ENCODE data around the gene ADA.

ADA gene

GRCh38 chr20:44644667-44645131, 6.8 kb downstream of the ADA start:
- peak; percentile 53 for DNase-seq (ENCODE audit: low spot score)

DNA sequence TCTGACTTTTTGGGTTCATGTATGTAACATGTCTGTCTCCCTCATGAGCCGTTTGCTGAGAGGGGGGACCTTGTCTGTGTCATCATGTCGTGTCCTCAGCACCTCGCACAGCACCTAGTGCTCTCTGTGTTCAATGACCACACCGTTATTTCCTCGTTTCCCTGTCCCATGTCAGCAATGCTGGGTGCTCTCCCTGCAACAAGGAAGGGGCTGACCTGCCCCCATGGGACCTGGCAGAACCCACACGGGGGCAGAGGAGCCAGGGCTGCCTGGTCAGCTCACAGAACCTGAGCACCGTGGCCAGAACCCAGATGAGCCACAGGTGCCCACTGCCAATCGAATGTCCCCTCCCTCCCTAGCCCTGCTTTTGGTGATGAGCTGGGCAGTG, 7.3 kb downstream of the ADA start:
- DNase-seq (ENCODE audit: low spot score) = no peak

DNA sequence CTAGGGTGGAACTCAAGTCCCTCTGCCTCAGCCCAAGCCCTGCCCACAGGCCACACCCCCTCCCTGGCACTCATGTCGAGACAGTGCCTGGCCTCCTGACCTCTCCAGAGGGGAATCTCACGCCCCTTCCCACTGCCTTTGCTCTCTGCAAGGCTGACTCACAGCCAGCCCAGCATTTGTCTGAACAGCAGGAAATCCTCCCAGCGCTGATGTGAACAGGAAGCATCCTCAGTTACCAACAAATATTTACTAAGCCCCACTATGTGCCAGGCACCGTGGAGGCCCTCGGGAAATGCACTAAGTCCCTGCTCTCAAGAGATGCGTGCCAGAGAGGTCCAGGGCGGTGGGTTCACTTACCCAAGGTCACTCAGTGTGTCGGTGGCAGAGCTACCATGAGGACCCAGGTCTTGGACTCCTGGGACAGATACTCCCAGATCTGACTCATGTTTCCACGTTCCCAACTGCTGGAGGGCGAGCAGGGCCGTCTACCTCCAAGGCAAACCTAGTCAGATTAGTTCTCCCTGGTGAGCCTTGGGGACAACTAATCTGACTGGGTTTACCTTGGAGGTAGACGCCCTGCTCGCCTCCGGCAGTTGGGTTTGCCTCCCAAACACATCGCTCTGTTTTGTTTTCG, 7.8 kb downstream of the ADA start:
- peak; percentile 51 for DNase-seq (ENCODE audit: low spot score)

DNA sequence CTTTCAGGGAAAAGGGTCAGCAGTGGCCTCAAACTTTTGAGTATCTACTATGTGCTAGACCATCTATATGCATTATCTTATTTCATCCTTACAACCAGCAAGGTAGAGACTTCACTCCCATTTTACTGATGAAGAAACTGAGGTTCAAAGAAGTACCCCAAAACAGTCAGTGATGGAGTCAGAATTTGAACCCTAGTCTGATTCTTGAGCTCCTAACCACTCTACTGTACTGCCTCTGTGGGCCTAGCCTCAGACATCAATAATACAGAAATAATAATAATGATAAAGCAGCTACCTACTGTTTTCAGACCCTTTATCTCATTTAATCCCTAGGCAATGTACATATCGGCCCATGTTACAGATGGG, 8.4 kb downstream of the ADA start:
- no peak for DNase-seq (ENCODE audit: low spot score)

DNA sequence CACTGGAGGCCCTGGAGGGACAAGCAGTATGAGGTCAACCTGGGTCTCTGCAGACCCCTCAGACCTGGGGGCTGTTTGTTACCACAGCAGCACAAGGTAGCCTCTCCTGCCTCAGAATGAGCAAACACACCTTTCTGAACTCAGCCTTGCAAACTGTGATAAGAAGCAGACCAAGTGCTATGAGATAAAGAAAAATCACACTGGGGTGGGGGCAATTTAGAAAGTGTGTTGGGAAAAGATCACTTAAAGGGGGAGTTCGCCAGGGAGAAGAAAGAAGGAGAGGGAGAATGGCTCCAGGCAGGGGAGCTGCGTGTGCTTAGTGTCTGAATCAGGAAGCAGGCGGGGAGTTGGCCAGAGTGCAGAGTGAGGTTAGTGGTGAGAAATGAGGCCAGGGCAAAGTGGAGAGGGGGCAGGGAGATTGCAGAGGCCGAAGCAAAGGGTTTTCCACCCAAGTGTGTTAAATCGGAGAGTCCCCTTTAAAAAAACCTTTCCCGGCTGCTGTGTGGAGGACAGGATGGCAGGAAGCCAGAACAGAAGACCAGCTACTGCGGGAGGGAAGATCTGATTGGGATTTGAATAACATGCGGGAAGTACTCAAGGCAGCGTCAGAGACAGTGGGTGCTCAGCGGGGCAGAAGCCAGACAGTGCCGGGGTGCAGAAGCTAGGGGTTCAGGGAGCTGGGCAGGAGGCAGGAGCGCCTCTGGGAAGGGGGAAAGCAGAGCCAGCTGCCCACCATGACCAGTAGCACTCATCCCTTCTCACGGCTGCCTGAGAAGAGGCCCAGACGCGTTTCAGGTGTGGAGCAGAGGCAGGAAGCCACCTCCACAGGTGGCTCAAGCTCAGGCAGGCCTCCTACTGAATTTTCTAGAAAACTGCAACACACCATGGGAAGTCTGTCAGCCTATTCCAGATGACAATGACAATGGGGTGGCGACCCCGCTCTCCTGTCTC, 9.0 kb downstream of the ADA start:
- DNase-seq (ENCODE audit: low spot score) = peak; percentile 36

DNA sequence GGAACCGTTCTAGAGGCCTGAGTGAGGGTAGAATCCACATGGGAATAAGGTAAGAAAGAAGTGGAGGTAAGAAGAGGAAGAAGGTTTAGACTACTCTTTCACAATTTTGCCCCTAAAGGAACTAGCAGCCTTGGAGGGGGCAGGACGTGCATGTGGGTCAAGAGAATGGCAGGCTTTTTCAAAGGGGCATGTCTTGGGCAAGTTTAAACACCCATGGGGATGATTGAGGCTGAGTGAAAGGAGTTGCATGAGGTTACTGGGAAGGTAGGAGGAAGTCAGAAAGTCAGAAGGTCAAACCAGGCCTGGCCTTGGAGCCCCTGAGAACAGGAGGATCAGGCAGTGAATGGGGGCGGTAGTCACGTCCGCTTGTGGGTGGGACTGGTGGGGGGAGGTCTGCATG, 10.2 kb downstream of the ADA start:
- DNase-seq (ENCODE audit: low spot score) = no peak

GRCh38 chr20:44640522-44640921, 11.0 kb downstream of the ADA start:
- DNase-seq (ENCODE audit: low spot score) = no peak

DNA sequence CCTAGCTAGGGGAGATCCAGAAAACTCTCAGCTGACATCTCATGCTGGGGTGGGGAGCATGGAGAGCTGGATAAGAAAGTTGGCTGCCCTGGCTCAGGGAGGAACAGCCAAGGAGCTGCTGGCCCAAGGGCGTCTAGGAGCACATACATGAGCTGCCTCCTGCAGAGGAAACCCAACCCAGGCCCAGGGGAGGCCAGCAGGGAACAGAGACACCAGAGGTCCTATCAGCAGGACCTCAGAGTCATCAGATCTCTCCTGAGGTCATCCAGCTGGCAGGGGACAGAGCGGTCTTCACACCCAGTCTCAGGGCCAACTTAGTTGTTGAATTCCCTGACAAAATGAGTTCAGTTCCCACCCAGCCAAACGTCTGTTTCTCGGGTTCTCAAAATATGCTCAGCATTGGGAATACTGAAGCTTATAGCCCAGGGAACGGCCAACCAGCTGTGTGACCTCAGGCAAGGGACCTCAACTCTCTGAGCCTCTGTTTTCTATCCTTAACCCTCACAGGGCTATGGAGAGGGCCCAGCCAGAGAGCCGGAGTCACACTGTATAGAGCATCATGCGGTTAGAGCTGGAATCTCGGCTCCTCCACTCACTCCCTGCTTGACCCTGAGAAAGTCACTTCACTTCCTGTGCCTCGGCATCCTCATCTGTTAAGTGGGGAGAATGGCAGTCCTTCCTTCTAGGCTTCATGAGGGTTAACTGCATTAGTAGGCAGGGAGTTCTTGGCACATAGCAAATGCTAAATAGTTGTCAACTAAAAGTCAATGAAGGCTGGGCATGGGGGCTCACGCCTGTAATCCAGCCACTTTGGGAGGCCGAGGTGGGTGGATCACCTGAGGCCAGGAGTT, 13.8 kb downstream of the ADA start:
- no peak for DNase-seq (ENCODE audit: low spot score)

- no peak for DNase-seq (ENCODE audit: low spot score)
Observed at GRCh38 chr20:44637042-44637441, 14.5 kb downstream of the ADA start.

- DNase-seq (ENCODE audit: low spot score) = no peak
Observed at GRCh38 chr20:44635877-44636276, 15.6 kb downstream of the ADA start.

DNA sequence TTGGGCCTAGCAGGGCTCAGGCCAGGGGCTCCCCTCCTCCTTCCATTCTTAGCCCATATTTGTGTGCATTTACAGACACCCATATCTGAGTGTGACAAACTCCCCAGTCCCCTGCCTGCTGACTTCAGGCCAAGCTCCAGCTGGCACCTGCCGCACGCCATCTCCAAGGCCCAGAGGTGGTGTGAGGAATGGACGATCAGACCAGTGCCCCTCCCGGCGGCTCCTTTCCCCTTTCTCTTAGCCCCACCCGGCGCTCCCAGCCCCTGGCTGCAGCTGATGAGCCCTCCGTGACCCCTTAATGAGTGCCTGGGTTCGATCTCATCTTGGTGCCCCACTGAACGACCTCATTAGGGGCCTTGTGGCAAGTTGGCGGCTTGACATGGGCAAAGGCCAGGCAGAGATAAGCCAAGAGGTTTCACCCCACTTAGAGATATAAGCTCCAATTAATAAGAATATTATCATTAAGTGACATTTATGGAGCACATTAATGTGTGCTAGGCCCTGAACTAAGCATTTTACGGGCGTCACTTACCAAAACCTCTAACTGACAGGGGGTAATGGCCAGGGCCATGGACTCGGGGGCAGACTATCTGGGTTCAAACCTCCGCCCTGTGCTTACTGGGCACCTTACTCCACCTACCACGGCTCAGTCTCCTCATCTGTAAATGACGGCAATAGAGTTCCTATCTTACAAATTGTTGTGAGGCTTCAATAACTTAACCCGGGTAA, 17.5 kb downstream of the ADA start:
- DNase-seq (ENCODE audit: low spot score) = no peak

DNA sequence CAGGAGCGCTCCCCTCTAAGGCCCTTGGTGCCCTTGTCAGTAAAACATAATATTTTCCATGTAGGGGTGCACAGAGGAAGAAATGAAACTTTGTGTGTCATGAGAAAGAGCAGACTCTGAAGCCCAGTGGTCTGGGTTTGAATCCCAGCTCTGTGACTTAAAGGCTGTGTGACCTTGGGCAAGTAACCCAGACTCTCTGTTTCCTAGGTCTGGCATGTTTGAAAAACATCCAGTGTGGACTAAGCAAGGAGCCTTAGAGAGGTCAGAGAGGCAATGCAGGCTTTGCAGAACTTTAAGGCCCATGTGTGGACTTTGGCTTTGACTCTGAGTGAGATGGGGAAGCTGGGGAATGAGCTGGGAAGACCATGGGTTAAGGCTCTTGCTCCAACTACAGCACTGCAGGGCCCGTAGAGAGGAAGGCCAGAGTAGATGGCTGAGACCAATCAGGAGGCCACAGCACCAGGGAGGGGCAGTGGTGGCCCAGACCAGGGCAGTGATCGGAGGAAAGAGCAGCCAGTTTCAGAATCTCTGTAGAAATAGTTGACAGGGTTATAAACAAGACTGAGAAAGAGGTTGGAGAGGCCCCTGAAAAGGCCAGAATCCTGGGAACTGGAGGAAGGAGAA, 18.2 kb downstream of the ADA start:
- no peak for DNase-seq (ENCODE audit: low spot score)

DNA sequence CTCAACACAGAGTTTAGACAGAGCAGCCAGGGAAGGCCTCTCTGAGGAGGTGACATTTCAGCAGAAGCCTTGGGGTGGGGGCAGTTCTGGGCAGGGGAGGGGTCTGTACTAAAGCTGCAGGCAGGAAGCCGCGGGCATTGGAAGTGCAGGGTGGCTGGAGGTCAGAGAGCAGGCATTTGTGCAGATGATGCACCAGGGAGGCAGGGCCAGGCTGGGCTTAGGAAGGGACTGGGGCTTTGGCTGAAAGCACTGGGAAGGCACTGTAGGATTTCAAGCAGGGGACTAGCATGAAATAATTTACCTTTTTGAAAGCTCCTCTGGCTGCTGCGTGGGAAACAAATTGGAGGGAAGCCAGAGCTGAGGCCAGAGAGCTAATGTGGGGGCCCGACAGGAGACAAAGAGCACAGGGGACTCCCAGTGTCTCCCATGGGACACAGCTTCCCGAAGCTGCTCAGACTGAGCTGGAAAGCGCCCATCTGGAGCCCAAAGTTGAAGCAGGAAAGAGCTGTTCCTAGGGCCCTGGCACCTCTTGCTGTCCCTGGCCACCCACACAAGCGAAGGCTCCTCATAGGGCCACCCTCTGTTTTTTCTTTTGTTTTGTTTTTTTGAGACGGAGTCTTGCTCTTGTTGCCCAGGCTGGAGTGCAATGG, 19.3 kb downstream of the ADA start:
- no peak for DNase-seq (ENCODE audit: low spot score)

DNA sequence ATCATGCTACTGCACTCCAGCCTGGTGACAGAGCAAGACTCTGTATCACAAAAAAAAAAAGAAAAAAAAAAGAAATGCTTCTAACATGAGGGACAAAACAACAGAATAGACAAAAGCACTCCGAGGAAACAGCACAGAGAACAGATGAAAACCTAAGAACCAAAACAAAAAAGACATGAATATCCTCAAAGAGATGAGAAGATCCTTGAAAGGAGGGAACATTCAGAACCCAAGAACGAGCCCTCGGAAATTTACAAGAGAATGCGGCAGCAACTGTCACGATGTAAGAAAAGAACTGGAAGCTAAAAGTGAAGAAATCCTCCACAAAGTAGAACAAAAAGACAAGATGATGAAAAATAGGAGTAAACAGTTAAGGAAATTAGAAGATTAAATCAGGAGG, 21.2 kb downstream of the ADA start:
- DNase-seq (ENCODE audit: low spot score) = no peak

GRCh38 chr20:44629542-44629941, 22.0 kb downstream of the ADA start:
- no peak for DNase-seq (ENCODE audit: low spot score)

GRCh38 chr20:44629017-44629385, 22.5 kb downstream of the ADA start:
- no peak for DNase-seq (ENCODE audit: low spot score)

DNA sequence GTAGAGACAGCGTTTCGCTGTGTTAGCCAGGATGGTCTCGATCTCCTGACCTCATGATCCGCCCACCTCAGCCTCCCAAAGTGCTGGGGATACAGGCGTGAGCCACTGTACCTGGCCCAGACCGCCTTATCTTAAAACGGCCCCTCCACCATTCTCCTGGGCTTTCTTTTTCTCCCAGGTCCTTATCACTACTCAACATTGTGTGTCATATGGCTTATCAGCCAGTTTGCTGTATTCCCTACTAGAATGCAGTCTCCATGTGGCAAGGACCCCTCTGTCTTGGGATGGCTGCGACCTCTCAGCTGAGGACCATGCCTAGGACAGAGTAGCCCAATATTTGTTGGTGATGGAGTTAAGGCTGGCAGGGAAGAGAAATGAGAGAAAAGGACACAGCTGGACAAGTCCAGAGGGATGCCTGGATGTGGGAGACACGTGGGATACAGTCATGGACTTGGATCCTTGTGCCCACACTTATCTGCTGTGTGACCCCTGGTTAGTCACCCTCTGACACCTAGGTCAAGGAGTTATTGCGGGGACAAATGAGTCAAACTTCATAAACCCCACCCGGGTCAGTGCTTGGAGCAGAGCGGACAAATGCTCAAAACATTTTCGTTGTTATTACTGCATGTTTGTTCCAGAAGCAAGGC, 24.0 kb downstream of the ADA start:
- no peak for DNase-seq (ENCODE audit: low spot score)

DNA sequence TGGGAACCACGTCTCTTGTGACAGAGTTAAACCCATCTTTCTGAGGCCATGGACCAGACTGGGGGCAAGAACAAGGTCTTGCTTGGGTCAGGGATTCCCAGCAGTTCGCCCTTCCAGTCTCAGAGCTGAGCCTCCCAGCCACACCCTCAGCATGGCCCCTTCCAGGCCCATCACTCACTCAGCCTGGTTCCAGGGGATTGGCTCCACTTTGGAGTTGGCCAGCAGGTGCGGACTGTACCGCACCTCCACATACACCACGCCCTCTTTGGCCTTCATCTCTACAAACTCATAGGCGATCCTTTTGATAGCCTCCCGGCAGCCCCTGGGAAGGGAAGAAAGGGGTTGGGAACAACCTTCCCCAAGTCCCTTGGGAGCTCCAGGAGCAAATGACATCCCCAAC, 25.2 kb downstream of the ADA start:
- DNase-seq (ENCODE audit: low spot score) = no peak

DNA sequence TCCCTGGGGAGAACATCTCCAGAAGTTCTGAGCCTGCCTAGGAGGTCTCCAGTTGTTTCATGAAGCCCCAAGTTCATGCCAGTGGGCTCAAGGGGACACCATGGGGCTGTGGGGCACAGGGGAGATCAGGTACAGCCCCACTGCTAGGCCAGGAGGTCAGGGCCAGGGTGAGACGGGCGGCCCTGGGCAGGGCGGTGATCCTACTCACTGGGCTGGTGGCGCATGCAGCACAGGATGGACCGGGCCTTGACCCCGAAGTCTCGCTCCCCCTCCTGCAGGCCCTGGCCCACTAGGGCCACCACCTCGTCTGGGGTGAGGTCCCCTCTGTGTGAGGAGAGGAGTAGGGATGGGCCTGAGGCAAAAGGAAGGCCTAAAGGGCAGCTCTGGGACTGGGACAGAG, 26.1 kb downstream of the ADA start:
- no peak for DNase-seq (ENCODE audit: low spot score)

GRCh38 chr20:44624743-44625271, 26.7 kb downstream of the ADA start:
- peak; percentile 9 for DNase-seq (ENCODE audit: low spot score)
